ENCODE results near the gene TANC1.

GRCh38 chr2:159201360-159202063, 233.1 kb downstream of the TANC1 start:
- TF ChIP-seq POLR2A (IDR thresholded peaks at IDR 0.05; ENCODE audit: low read depth, low read length) (no peak; the same call in 1 of the 2 replicates), RAD21 (IDR thresholded peaks at IDR 0.05; ENCODE audit: low read length) (no peak), CEBPB (IDR thresholded peaks at IDR 0.05; ENCODE audit: low read depth, low read length) (no peak), SMC3 (IDR thresholded peaks at IDR 0.05; ENCODE audit: low read depth, low read length) (no peak), RFX5 (IDR thresholded peaks at IDR 0.05; ENCODE audit: low read depth, low read length) (no peak)
- TF ChIP-seq, protein P1, sequence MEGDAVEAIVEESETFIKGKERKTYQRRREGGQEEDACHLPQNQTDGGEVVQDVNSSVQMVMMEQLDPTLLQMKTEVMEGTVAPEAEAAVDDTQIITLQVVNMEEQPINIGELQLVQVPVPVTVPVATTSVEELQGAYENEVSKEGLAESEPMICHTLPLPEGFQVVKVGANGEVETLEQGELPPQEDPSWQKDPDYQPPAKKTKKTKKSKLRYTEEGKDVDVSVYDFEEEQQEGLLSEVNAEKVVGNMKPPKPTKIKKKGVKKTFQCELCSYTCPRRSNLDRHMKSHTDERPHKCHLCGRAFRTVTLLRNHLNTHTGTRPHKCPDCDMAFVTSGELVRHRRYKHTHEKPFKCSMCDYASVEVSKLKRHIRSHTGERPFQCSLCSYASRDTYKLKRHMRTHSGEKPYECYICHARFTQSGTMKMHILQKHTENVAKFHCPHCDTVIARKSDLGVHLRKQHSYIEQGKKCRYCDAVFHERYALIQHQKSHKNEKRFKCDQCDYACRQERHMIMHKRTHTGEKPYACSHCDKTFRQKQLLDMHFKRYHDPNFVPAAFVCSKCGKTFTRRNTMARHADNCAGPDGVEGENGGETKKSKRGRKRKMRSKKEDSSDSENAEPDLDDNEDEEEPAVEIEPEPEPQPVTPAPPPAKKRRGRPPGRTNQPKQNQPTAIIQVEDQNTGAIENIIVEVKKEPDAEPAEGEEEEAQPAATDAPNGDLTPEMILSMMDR (conservative IDR thresholded peaks at IDR 0.05; ENCODE audit: low read depth, low read length), result no peak
- TF ChIP-seq, protein P2, sequence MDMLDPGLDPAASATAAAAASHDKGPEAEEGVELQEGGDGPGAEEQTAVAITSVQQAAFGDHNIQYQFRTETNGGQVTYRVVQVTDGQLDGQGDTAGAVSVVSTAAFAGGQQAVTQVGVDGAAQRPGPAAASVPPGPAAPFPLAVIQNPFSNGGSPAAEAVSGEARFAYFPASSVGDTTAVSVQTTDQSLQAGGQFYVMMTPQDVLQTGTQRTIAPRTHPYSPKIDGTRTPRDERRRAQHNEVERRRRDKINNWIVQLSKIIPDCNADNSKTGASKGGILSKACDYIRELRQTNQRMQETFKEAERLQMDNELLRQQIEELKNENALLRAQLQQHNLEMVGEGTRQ (IDR thresholded peaks at IDR 0.05; ENCODE audit: low read depth, low read length), result peak; percentile 16; the same call in 1 of the 2 replicates

Data from IMR-90 (cell line).